Pancreas (tissue), 10 donors: ENCODE data around the gene LRRC14B. TPM values are rescaled to one million over a fixed set of nuclear protein-coding genes. Genes with fewer than 3 reads are reported as not detected.

Experiments used
- ATAC-seq, 4 donors: fragments of 200-7000 bp; cut with Tn5 transposase; one replicate each; pipeline versions ENCODE4 v1.8.0 to v1.9.1; 2020; ENCODE audit warnings: mild to moderate bottlenecking in 4 of 4, moderate library complexity in 4 of 4
- DNase-seq, 6 donors: peaks; one replicate each; pipeline ENCODE4 v3.0.0-alpha.2; 2020
- FAIRE-seq: peaks from 2 replicates; lab custom pipeline; 2012; peaks lifted over from hg19 to GRCh38; lab: Jason Lieb, UNC
- H3K27ac ChIP-seq, 4 donors: fragments of 200-600 bp; sonication (generic); 1 replicate in 3 of 4; 2 replicates in 1 of 4; pipeline versions ENCODE4 v1.5.0 to v1.8.0; 2020
- H3K27me3 ChIP-seq, 4 donors: fragments of 200-600 bp; one replicate each; pipeline ENCODE4 v1.8.0; 2021
- H3K36me3 ChIP-seq, 3 donors: fragments of 200-600 bp; sonication (generic) in 1 of 3; one replicate each; pipeline versions ENCODE4 v1.5.0 to v1.8.0; 2020 to 2021
- H3K4me1 ChIP-seq, 3 donors: fragments of 200-600 bp; one replicate each; pipeline ENCODE4 v1.8.0; 2021
- H3K4me3 ChIP-seq, 4 donors: fragments of 200-600 bp; sonication (generic) in 2 of 4; one replicate each; pipeline versions ENCODE4 v1.5.0 to v1.8.0; 2020 to 2021
- H3K9me3 ChIP-seq, 4 donors: fragments of 200-600 bp; one replicate each; pipeline ENCODE4 v1.8.0; 2021
- WGBS, 2 donors: extraction: QIAGEN DNeasy Blood & Tissue Kit; methylation state at CpG; one replicate each; pipeline ENCODE4 v1.1.7; 2013; 5-methylcytosine and 5-hydroxymethylcytosine counted together
- intact Hi-C, 3 donors: fragments of 100-400 bp; cut with DNase I; formaldehyde crosslinking; loops; one replicate each; pipeline versions ENCODE4 v1.11.1 to v1.14.2; 2022
- polyA plus RNA-seq, 2 donors: library from polyadenylated mRNA; stranded (reverse); fragments of 200-250 nt; gene quantifications; one replicate each; pipeline ENCODE4 v1.2.3, GENCODE V29; 2013
- total RNA-seq, 6 donors: library from RNA; stranded (reverse); fragmentation: NEBNext Ultra II Directional in 4 of 6; extraction: Animal tissue kit (Norgen Biotek cat#: 25700) in 4 of 6; gene quantifications; one replicate each; pipeline versions ENCODE4 v1.2.1 to v1.2.4, GENCODE V29; 2021 to 2023
- TF ChIP-seq, protein P1 (sequence below), 4 donors: fragments of 200-600 bp; sonication (generic) in 3 of 4; IDR thresholded peaks; one replicate each; pipeline versions ENCODE4 v1.5.0 to v1.8.0; 2021; ENCODE audit warnings: antibody characterized with exemption in 4 of 4
- donor health status: healthy with polysubstance abuse.
- donor health status: DM: no; HTN: no; CAD: no; lungs with moderate emphysema.
- donor health status: DM: no; HTN: no; CAD: no.
- donor health status: control.
- donor health status: control.
- donor health status: Bipolar disorder and iron deficiency.
- donor health status: DM: yes; HTN: yes; CAD: no.
- donor health status: DM: no; HTN: no; CAD: no.
- donor health status: DM: no; HTN: no; CAD: no.
- donor health status: DM: yes; HTN: yes; CAD: no.

The LRRC14B gene
- total and polyA plus RNA-seq, 8 donors, result not detected

DNA sequence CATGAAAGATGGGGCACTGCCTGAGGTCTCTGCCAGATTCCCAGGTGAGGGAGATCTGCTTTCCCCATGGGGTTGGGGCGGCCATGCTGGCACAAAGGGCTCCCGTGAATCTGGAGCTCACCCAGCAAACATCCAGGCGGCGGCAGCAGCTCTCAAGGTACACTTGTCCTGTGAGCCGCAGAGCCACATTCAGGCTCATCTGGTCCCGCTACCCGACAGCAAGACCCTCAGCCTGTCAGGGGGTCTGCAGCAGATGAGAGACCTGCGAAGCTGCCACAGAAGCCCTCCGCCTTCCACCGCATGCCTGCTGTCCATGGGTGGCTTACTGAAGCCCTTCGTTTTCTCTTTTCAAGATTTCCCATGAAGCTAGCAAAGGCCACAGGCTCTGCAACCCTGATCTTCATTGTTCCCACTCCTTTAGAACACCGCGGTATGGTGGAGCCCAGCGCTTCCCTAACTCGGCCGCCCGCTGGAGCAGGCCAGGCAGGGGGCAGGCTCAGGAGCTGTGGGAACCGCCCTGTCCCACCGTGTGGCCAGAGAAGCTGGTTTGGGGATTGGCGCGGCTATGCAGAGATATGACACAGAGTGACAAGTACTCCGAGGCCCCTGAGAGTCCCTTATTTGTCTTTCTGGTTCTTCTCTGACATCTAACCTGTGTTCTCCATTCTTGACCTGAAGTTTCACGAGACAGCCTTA lies 8.8 kb downstream of the LRRC14B start:
- FAIRE-seq (no peak), ATAC-seq (no peak)
- TF ChIP-seq, protein P1, sequence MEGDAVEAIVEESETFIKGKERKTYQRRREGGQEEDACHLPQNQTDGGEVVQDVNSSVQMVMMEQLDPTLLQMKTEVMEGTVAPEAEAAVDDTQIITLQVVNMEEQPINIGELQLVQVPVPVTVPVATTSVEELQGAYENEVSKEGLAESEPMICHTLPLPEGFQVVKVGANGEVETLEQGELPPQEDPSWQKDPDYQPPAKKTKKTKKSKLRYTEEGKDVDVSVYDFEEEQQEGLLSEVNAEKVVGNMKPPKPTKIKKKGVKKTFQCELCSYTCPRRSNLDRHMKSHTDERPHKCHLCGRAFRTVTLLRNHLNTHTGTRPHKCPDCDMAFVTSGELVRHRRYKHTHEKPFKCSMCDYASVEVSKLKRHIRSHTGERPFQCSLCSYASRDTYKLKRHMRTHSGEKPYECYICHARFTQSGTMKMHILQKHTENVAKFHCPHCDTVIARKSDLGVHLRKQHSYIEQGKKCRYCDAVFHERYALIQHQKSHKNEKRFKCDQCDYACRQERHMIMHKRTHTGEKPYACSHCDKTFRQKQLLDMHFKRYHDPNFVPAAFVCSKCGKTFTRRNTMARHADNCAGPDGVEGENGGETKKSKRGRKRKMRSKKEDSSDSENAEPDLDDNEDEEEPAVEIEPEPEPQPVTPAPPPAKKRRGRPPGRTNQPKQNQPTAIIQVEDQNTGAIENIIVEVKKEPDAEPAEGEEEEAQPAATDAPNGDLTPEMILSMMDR (IDR thresholded peaks at IDR 0.05), result no peak

DNA sequence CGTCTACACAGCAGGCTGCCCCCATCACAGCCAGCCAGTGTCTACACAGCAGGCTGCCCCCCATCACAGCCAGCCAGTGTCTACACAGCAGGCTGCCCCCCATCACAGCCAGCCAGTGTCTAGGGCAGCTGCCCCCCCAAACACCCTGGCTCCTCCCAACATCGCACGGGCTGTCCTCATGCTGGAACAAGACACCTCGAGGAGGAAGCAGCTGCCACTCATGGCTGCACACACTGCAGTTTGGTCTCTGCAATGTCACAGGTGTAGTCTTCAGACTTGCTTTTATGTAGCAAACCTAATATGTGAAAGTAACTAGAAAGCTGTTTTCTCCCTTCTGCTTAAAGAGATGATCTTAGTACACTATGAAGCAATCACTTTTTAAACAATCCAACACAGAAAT lies 9.7 kb downstream of the LRRC14B start:
- Histone ChIP-seq H3K4me3 (no peak overlapping the region), H3K27me3 (no peaks in the 10 kb centered on the region), H3K27ac (no peak overlapping the region), H3K9me3 (no peaks in the 10 kb centered on the region), H3K4me1 (no peaks in the 10 kb centered on the region), H3K36me3 (peaks cover 0 to 5% (median 3%) of the 10 kb centered on the region in 3 donors)
- TF ChIP-seq, protein P1 (IDR thresholded peaks at IDR 0.05), result no peak
- ATAC-seq (no peak), DNase-seq (no peak), FAIRE-seq (no peak)
- WGBS, 2 donors, result 77 to 78% methylated on average over 4 of the region's 4 CpGs
- intact Hi-C loops, result no loop called here

More for the DNA sequence above, 8.8 kb downstream of the LRRC14B start:
- no peaks in the 10 kb centered on the region for H3K9me3 ChIP-seq
- 86 to 87% methylated on average over 23 of the region's 23 CpGs for WGBS, 2 donors
- H3K4me3 ChIP-seq, result no peak overlapping the region
- peaks cover 0 to 5% (median 3%) of the 10 kb centered on the region in 3 donors for H3K36me3 ChIP-seq
- H3K27me3 ChIP-seq, result no peaks in the 10 kb centered on the region
- intact Hi-C loops, result no loop called here
- DNase-seq, result no peak
- no peaks in the 10 kb centered on the region for H3K4me1 ChIP-seq
- no peak overlapping the region for H3K27ac ChIP-seq

DNA sequence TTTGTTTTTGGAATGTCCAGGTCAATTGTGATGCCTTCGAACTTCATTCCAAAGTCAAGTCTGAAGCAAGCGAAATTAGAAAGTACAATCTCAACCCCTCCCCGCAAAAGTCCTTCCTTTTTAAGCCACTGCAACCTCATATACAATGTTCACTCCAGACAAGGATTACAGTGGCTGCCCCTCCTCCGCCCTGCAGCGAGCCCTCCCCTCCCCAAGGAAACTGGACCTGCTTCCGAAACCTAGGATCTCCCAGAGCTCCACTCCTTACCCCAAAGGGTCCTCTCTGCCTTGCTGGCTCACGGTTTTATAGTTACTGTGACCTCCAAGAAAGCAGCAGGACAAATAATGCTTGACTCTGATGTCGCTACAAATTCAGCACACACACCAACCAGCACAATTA lies 10.4 kb downstream of the LRRC14B start:
- Histone ChIP-seq H3K4me3 (no peak overlapping the region), H3K27me3 (no peaks in the 10 kb centered on the region), H3K27ac (no peak overlapping the region), H3K4me1 (no peaks in the 10 kb centered on the region), H3K9me3 (no peaks in the 10 kb centered on the region), H3K36me3 (peaks cover 0 to 5% (median 3%) of the 10 kb centered on the region in 3 donors)
- ATAC-seq (no peak), DNase-seq (no peak), FAIRE-seq (no peak)
- TF ChIP-seq, protein P1 (IDR thresholded peaks at IDR 0.05), result no peak
- intact Hi-C loops, result no loop called here
- WGBS, 2 donors, result 93% methylated on average over 8 of the region's 8 CpGs

DNA sequence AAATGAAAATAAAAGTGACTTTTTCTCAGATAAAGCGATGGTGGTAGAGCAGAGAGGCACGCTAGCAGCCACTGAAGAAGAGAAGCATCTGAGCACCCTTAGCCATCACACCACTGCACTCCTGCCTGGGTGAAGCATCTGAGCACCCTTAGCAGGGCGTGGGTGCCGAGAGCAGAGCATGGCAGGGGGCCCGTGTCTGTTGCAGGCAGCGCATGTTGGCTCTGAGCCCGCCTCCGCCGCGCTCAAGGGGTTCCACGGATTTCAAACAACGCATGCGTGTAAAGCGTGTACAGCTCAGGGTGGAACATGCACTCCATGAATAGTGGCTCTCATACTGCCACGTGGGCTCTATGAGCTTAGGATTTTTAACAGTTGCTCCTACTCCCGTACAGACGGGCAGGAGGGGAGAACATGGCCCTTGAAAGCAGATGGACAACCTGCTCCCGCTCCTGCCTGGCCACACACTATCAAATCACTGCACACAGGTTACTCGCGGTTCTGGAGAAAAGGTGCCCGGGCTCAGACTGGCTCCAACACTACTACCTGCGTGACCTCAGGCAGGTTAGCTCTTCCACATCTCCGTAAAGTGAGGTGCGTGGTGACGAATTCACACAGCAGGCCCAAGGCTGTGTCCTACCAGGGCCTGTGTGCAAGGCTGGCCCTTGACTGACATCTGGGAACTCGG lies 12.1 kb downstream of the LRRC14B start:
- H3K27ac ChIP-seq, result no peak overlapping the region
- H3K4me3 ChIP-seq, result no peak overlapping the region
- DNase-seq (no peak), ATAC-seq (no peak), FAIRE-seq (no peak)
- H3K36me3 ChIP-seq, result peaks cover 0 to 5% (median 3%) of the 10 kb centered on the region in 3 donors
- intact Hi-C loops, result no loop called here
- TF ChIP-seq, protein P1 (IDR thresholded peaks at IDR 0.05), result no peak
- WGBS, 2 donors, result 89 to 94% methylated on average over 26 of the region's 26 CpGs
- H3K27me3 ChIP-seq, result no peaks in the 10 kb centered on the region
- H3K4me1 ChIP-seq, result no peaks in the 10 kb centered on the region
- H3K9me3 ChIP-seq, result no peaks in the 10 kb centered on the region

DNA sequence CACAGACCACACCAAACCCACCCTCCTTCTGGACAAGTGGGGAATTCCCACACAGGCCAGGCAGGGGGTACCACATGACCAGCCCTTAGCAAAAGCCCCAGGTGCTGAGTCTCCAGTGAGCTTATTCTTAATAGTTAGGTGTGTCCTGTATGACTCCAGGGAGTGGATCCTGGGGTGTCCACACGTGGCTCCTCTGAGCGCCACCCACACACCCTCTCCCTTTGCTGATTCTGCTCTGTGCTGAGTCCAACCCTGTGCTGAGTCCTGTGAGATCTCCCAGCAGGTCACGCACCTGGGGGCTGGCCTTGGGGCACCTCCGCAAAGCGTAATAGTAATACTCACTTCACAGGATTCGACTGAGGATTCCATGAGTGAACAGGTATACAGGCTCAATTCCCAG lies 12.7 kb downstream of the LRRC14B start:
- no peak overlapping the region for H3K27ac ChIP-seq
- TF ChIP-seq, protein P1 (IDR thresholded peaks at IDR 0.05), result no peak
- H3K4me1 ChIP-seq, result no peaks in the 10 kb centered on the region
- DNase-seq, result no peak
- H3K9me3 ChIP-seq, result no peaks in the 10 kb centered on the region
- intact Hi-C loops, result no loop called here
- WGBS, 2 donors, result 92 to 93% methylated on average over 6 of the region's 6 CpGs
- ATAC-seq, result no peak
- no peak overlapping the region for H3K4me3 ChIP-seq
- no peaks in the 10 kb centered on the region for H3K27me3 ChIP-seq
- H3K36me3 ChIP-seq, result peaks cover 0 to 5% (median 3%) of the 10 kb centered on the region in 3 donors
- no peak for FAIRE-seq
